Astrocyte of the spinal cord (primary cell): Measurements from ENCODE around the gene EPB41L3.

ENCODE experiments used
- DNase-seq: peaks from one replicate; pipeline ENCODE4 v3.0.0; 2011; ENCODE audit warnings: low read depth, low spot score
- H3K4me3 ChIP-seq: 2 replicates; pipeline ENCODE4 v1.5.1; 2011; ENCODE audit warnings: low read depth, mild to moderate bottlenecking, low read length, moderate library complexity
- CTCF ChIP-seq: IDR thresholded peaks from 2 replicates; pipeline ENCODE4 v1.5.1; 2012; ENCODE audit warnings: low read depth, mild to moderate bottlenecking, low read length, inconsistent platforms
- in situ Hi-C: cut with HindIII; loops from 2 replicates; pipeline ENCODE4 v1.10.0; 2017; ENCODE audit warnings: low sequenced_read_pairs

The EPB41L3 gene

GRCh38 chr18:5521000-5521399 lies 22.8 kb downstream of the EPB41L3 start:
- DNase-seq = no peak
- TF ChIP-seq CTCF = no peak
- in situ Hi-C loops = no loop called here
- H3K4me3 ChIP-seq = no peak overlapping the region

- no peak for DNase-seq
- in situ Hi-C loops = no loop called here
- TF ChIP-seq CTCF = no peak
- no peak overlapping the region for H3K4me3 ChIP-seq
Observed at GRCh38 chr18:5520464-5520863, 23.3 kb downstream of the EPB41L3 start.

- no peak overlapping the region for H3K4me3 ChIP-seq
- DNase-seq = no peak
- TF ChIP-seq CTCF = no peak
- in situ Hi-C loops = no loop called here
Observed at GRCh38 chr18:5519448-5520298, 24.1 kb downstream of the EPB41L3 start.

DNA sequence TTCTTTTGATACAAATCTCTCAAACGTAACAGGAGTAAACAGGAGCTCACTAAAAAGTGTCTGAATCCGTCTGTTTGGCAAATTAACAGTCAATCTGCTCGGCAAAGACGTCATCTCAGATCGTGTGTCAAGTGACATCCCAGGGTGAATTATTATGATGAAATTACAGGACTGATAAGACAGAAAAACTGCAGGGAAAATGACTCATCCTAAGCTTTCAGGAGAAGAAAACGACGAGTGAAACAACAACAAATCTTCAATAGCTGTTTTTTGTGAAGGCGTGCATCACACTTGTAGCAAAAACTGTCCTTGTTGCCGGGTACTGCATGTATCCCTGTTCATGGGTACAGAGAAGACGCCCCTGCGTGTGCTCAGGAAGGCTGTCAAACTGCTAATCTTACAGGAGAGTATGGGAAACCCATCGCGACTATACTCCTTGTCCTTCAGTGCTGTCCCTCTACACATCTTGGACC lies 24.9 kb downstream of the EPB41L3 start:
- no peak overlapping the region for H3K4me3 ChIP-seq
- TF ChIP-seq CTCF = no peak
- DNase-seq = peak; percentile 64
- in situ Hi-C loops = no loop called here

DNA sequence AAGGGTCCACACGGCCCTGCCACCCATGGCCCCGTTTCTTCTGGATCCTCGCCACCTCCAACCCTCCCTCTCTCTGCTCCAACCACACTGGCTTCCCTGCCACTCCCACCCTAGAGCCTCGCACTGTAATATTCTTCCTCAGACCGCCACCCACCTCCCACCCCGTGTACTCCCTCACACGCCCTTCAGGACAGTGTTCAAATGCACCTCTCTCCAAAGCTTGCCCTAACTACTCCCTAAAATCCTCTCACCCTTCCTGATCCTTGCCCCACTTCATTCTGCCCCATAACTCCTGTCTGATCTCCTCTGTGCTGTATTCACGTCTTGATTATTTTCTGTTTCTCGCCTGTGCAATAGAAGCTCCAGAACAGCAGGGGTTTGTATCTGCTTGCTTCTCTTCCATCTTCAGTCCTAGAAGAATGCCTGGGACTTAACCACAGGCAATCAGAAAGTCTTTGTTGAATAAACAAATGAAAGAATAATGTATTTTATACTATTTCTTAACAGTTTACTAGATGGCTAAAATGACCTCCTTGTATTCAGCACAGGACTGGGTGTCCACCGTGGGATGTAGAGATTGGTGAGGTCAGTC lies 25.5 kb downstream of the EPB41L3 start:
- in situ Hi-C loops = no loop called here
- TF ChIP-seq CTCF = no peak
- H3K4me3 ChIP-seq = no peak overlapping the region
- peak; percentile 57 for DNase-seq

GRCh38 chr18:5516841-5517240 lies 27.0 kb downstream of the EPB41L3 start:
- in situ Hi-C loops = no loop called here
- no peak for DNase-seq
- no peak for TF ChIP-seq CTCF
- H3K4me3 ChIP-seq = no peak overlapping the region
